Stimulated activated CD8-positive, alpha-beta memory T cell treated with anti-CD3 and anti-CD28 coated beads, Interleukin-7, amount 100 ng/mL, for 48 hours (primary cell): ENCODE measurements around the gene ZDHHC14.
"Not testable (repeated sequence)": the region's sequence is repeated elsewhere in the genome, so short reads cannot be mapped to it uniquely, and the experiment has no call there.

Experiments used
- DNase-seq, 2 donors: peaks; one replicate each; pipeline ENCODE4 v3.0.0-alpha.2; 2020; ENCODE audit warnings: low read depth in 1 of 2; ENCODE audit errors: extremely low read depth in 1 of 2

ZDHHC14 gene

GRCh38 chr6:157706883-157707282 is 325.9 kb downstream of the ZDHHC14 start:
- no peak for DNase-seq

- no peak for DNase-seq
Measured at GRCh38 chr6:157707576-157707975, 326.6 kb downstream of the ZDHHC14 start.

- no peak for DNase-seq
Measured at GRCh38 chr6:157708239-157708638, 327.2 kb downstream of the ZDHHC14 start.

- DNase-seq: no peak
Measured at GRCh38 chr6:157708933-157709332, 327.9 kb downstream of the ZDHHC14 start.

GRCh38 chr6:157709555-157709954 is 328.6 kb downstream of the ZDHHC14 start:
- DNase-seq: no peak

- DNase-seq: no peak
Measured at GRCh38 chr6:157710604-157711003, 329.6 kb downstream of the ZDHHC14 start.

- no peak for DNase-seq
Measured at GRCh38 chr6:157711060-157711459, 330.1 kb downstream of the ZDHHC14 start.

- no peak for DNase-seq
Measured at GRCh38 chr6:157712585-157713295, 331.8 kb downstream of the ZDHHC14 start.

GRCh38 chr6:157713451-157714152 is 332.6 kb downstream of the ZDHHC14 start:
- no peak for DNase-seq

- DNase-seq: no peak
Measured at GRCh38 chr6:157714153-157714490, 333.1 kb downstream of the ZDHHC14 start.

GRCh38 chr6:157715728-157716164 is 334.8 kb downstream of the ZDHHC14 start:
- DNase-seq: no peak

GRCh38 chr6:157716251-157716995 is 335.4 kb downstream of the ZDHHC14 start:
- no peak for DNase-seq

- no peak for DNase-seq
Measured at GRCh38 chr6:157717340-157717748, 336.4 kb downstream of the ZDHHC14 start.

- DNase-seq: no peak
Measured at GRCh38 chr6:157718503-157719187, 337.7 kb downstream of the ZDHHC14 start.

- DNase-seq: not testable (repeated sequence)
Measured at GRCh38 chr6:157720964-157721363, 340.0 kb downstream of the ZDHHC14 start.

- DNase-seq: no peak
Measured at GRCh38 chr6:157721426-157721825, 340.4 kb downstream of the ZDHHC14 start.

- DNase-seq: no peak
Measured at GRCh38 chr6:157721830-157722229, 340.8 kb downstream of the ZDHHC14 start.

GRCh38 chr6:157723376-157723775 is 342.4 kb downstream of the ZDHHC14 start:
- no peak for DNase-seq

- DNase-seq: no peak
Measured at GRCh38 chr6:157724138-157724820, 343.3 kb downstream of the ZDHHC14 start.

GRCh38 chr6:157724960-157725741 is 344.2 kb downstream of the ZDHHC14 start:
- no peak for DNase-seq
